NCI-H1105 treated with DMSO at 0.1 percent for 48 hours (cell line): ENCODE measurements around the gene INPP5F.

Experiments
- DNase-seq: peaks from one replicate; lab custom pipeline; 2025; lab: John Stamatoyannopoulos, UW

Gene INPP5F

GRCh38 chr10:119817991-119818888, 92.4 kb downstream of the INPP5F start:
- DNase-seq = no peak

- DNase-seq = no peak
These were observed 93.0 kb downstream of the INPP5F start for GRCh38 chr10:119818889-119819270.

GRCh38 chr10:119821182-119821581, 95.3 kb downstream of the INPP5F start:
- no peak for DNase-seq

- DNase-seq = no peak
These were observed 98.4 kb downstream of the INPP5F start for GRCh38 chr10:119824299-119824698.

- no peak for DNase-seq
These were observed 100.9 kb downstream of the INPP5F start for GRCh38 chr10:119826771-119827170.

GRCh38 chr10:119827430-119827829, 101.6 kb downstream of the INPP5F start:
- no peak for DNase-seq

- no peak for DNase-seq
These were observed 103.6 kb downstream of the INPP5F start for GRCh38 chr10:119829429-119829828.

- DNase-seq = no peak
These were observed 105.0 kb downstream of the INPP5F start for GRCh38 chr10:119830851-119831250.

- DNase-seq = no peak
These were observed 105.8 kb downstream of the INPP5F start for GRCh38 chr10:119831656-119832055.

- DNase-seq = no peak
These were observed 107.1 kb downstream of the INPP5F start for GRCh38 chr10:119832951-119833350.

GRCh38 chr10:119834188-119834587, 108.3 kb downstream of the INPP5F start:
- no peak for DNase-seq

GRCh38 chr10:119845656-119846055, 119.8 kb downstream of the INPP5F start:
- DNase-seq = no peak

GRCh38 chr10:119849031-119849789, 123.4 kb downstream of the INPP5F start:
- DNase-seq = no peak

- no peak for DNase-seq
These were observed 124.1 kb downstream of the INPP5F start for GRCh38 chr10:119849944-119850343.

- no peak for DNase-seq
These were observed 126.4 kb downstream of the INPP5F start for GRCh38 chr10:119852277-119852676.

- no peak for DNase-seq
These were observed 127.0 kb downstream of the INPP5F start for GRCh38 chr10:119852822-119853221.

GRCh38 chr10:119853574-119853973, 127.7 kb downstream of the INPP5F start:
- DNase-seq = no peak

- DNase-seq = no peak
These were observed 132.2 kb downstream of the INPP5F start for GRCh38 chr10:119858063-119858462.

- DNase-seq = no peak
These were observed 133.8 kb downstream of the INPP5F start for GRCh38 chr10:119859420-119860258.

- no peak for DNase-seq
These were observed 135.2 kb downstream of the INPP5F start for GRCh38 chr10:119860866-119861607.

GRCh38 chr10:119862524-119862923, 136.7 kb downstream of the INPP5F start:
- DNase-seq = no peak
